Measurements from ENCODE around the gene GTF2H3.

Gene GTF2H3

DNA sequence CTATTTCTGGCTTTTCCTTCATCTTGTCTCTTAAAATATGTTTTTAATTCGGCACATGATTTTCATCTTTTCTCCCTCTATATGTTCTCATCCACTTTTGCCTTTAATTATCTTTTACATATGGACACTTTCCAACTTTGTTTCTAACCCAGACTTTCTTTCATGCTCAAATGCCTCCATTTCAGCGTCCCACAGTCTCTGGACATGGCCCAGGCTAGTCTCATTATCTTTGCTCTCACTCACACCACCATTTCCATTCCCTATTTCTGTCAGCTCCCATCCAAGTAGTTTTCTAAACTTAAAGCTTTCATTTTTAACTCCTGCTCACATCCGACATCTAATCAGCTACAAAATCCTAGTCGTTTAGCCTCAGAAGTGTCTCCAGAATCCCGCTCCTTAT is 14.8 kb downstream of the GTF2H3 start:
- no peak for DNase-seq

- DNase-seq, result no peak
These were observed 20.6 kb downstream of the GTF2H3 start for GRCh38 chr12:123654129-123654701.

DNA sequence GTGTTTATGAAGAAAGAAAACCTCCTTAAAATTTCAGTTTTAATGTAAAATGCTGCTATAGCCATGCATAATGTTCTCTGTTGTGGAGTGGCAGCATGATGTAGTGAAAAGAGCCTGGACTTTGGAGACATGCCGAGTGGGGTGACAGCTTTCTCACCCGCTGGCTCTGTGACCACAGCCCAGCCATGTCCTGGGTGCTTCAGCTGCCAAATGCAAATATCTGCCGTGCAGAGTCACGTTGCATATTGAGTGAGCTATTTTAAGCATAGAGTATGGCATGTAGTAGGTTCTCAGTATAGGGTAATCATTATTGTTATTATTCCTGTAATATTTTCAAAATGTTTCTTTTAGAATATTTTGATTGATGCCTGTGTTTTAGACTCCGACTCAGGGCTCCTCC is 21.8 kb downstream of the GTF2H3 start:
- no peak for DNase-seq

DNA sequence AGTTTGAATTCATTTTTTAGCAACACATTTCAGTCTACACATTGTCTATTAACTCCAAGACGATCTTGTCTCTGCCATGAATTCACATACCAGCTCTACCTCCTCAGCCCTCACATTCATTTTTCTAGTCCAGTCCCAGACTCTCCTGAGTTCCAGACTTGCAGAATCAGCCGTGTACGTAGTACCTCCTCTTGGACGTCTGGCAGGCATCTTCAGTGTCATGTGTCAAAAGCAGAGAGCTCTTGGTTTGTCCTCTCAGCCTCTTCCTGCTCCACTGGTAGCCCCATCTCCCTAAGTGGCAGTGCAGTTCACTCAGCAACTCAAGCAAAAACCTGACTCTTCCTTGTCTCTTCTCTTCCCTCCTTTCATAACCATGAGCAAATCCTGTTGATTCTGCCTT is 22.8 kb downstream of the GTF2H3 start:
- no peak for DNase-seq

GRCh38 chr12:123657211-123657610 is 23.6 kb downstream of the GTF2H3 start:
- DNase-seq, result no peak

GRCh38 chr12:123659996-123660727 is 26.5 kb downstream of the GTF2H3 start:
- DNase-seq, result no peak

DNA sequence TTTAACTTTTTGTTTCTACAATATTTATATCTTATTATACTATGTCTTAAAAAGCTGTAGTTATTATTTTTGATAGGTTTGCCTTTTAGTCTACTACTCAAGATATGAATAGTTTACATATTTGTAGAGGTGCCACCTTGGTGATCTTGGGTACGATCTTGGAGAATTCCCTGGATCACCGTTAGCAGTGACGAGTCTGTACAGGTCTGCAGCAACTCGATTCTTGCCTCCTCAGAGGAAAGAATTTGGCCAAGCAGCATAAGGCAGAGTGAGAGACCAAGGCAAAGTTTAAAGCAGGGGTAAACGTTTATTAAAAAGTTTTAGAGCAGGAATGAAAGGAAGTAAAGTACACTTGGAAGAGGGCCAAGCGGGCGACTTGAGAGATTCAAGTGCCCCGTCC is 34.1 kb downstream of the GTF2H3 start:
- DNase-seq, result no peak

DNA sequence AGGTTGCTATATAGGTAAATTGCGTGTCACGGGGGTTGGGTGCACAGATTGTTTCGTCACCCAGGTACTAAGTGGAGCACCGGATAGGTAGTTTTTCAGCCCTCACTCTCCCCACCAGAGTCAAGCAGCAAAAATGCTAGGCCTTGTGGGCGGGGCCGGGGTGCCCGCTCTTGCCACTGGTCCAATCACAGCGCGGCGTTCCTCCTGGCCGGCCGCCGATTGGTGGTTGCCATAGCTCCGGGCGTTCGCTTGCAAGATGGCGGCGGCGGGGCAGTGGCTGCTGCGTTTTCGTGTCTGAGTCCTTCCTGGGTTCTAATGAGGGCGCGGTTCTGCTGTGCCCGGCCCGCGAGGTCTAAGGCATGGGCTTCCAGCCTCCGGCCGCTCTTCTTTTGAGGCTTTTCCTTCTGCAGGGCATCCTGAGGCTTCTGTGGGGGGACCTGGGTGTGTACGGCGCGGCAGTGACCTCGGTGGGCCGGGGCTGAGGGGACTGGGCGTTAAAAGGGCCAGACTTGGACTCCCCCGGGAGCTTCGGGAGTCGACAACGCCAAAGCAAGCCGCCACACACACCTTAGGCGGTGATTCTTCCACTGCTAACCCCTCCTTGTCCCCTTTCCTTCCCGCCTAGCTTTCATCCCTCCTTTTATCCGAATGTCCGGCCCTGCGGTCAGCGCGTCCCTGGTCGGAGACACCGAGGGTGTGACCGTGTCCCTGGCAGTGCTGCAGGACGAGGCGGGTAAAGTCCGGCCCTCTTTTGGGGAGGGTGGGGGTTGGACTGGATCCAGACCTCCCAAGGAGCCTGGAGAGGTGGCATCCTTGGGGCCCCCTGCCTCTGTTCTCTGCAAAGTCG is 37.5 kb downstream of the GTF2H3 start, which contains the start of gene TCTN2:
TCTN2 (plus strand) TSS at position 232 of the 847 bp plus-strand sequence; CDS start at position 360, 128 bp downstream.
- DNase-seq, result peak; percentile 55

DNA sequence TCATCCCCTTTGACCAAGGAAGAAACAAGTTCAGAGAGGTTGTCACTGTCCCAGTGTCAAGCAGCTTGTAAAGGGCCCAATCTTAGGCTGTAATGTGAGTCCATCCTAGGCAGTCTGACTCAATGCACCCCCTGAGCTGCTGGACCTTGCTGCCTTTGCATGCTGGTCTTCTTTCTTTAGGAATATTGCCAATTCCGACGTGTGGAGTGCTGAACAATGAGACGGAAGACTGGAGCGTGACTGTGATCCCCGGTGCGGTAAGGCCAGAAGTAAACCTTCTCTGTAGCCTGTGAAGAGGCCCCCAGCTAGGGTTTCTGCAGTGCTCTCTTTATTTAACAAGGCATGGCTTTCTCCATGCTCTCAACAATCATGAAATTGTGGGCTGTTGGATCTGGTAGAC is 38.2 kb downstream of the GTF2H3 start:
- no peak for DNase-seq

GRCh38 chr12:123675436-123675835 is 41.8 kb downstream of the GTF2H3 start:
- DNase-seq, result no peak

GRCh38 chr12:123676616-123677320 is 43.1 kb downstream of the GTF2H3 start:
- DNase-seq, result no peak

- DNase-seq, result no peak
These were observed 45.4 kb downstream of the GTF2H3 start for GRCh38 chr12:123678981-123679380.

- DNase-seq, result no peak
These were observed 48.0 kb downstream of the GTF2H3 start for GRCh38 chr12:123681605-123682004.

DNA sequence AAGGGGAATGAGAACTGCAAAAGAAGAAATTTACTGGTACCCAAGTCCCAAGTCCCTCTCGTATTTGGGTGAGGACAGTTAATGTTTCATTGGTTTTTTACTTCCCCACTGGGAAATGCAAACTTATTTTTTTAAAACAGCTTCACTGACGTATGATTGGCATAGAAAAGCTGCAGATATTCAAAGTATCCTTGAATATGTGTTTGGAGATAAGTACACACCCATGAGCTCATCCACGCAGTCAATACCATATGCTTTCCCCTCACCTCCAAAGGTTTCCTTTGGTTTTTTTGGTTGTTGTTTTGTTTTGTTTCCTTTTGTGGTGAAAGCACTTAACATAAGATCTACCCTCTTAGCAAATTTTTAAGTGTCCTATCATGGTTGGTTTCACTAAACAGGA is 50.3 kb downstream of the GTF2H3 start:
- DNase-seq, result no peak

GRCh38 chr12:123686636-123687190 is 53.1 kb downstream of the GTF2H3 start:
- no peak for DNase-seq

- DNase-seq, result no peak
These were observed 56.7 kb downstream of the GTF2H3 start for GRCh38 chr12:123690191-123690840.

DNA sequence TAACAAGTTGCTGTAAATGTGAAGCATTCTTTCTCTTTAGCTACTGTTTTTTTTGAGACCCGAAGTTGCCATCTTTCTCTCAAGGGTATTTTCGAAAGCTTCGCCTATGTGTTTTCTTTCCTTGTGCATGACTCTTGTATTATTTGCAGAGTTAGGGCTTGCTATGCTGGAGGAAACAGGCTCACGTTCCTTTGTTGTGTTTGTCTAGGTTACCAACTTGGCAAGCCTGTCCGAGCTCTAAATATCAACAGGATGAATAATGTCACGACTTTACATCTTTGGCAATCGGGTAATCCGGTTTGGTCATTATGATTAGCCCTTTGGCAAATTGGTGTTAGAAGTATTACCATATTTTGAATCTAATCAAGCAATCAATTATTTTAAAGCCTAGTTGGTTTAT is 62.6 kb downstream of the GTF2H3 start:
- DNase-seq, result no peak

DNA sequence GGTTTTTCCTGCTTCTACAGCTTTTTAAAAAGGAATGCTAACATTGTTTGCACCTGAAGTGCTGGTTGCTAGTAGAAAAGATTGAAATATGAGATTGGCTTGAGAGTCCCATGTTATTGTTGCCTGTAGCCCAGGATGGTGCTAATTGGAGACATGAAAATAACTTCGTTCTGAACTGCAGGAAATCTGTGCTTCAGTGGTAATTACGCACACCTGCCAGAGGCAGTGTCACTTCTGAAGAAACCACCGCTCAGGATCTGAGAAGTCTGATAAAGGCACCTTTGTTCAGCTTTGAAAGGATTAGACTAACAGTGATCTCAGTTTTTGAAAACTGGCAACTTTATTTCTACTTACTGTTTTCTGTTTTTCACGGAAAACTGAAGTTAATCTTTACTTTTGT is 63.0 kb downstream of the GTF2H3 start:
- DNase-seq, result no peak

- DNase-seq, result no peak
These were observed 72.3 kb downstream of the GTF2H3 start for GRCh38 chr12:123705935-123706334.

DNA sequence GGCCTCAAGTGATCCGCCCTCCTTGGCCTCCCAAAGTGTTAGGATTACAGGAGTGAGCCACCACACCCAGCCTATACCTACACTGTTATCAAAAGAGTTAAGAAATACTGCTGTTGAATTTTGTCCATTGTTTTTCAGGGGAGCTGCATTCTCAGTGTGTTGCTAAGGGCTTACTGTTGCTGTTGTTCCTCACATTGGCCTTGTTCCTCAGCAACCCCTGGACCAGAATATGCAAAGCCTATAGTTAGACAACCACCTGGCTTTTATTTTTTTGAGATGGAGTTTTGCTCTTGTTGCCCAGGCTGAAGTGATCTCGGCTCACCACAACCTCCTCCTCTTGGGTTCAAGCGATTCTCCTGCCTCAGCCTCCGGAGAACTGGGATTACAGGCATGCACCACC is 73.8 kb downstream of the GTF2H3 start:
- no peak for DNase-seq

All from NCI-H446 treated with DMSO at 0.1 percent for 48 hours (cell line).